Hindlimb muscle (tissue), 1 donor: Measurements from ENCODE around the gene FAM107B. TPM values are rescaled to one million over a fixed set of nuclear protein-coding genes. Genes with fewer than 3 reads are reported as not detected.
"Not testable (repeated sequence)": the region's sequence is repeated elsewhere in the genome, so short reads cannot be mapped to it uniquely, and the experiment has no call there.

Experiments
- DNase-seq: peaks from one replicate; pipeline ENCODE4 v3.0.0-alpha.2; 2013
- polyA plus RNA-seq: library from polyadenylated mRNA; unstranded; fragments of 120-200 nt; gene quantifications from one replicate; pipeline ENCODE4 v1.2.1, GENCODE V29; 2013; ENCODE audit not compliant: insufficient read length

Gene FAM107B
- polyA plus RNA-seq, 1 donor, result 20.3 TPM

DNA sequence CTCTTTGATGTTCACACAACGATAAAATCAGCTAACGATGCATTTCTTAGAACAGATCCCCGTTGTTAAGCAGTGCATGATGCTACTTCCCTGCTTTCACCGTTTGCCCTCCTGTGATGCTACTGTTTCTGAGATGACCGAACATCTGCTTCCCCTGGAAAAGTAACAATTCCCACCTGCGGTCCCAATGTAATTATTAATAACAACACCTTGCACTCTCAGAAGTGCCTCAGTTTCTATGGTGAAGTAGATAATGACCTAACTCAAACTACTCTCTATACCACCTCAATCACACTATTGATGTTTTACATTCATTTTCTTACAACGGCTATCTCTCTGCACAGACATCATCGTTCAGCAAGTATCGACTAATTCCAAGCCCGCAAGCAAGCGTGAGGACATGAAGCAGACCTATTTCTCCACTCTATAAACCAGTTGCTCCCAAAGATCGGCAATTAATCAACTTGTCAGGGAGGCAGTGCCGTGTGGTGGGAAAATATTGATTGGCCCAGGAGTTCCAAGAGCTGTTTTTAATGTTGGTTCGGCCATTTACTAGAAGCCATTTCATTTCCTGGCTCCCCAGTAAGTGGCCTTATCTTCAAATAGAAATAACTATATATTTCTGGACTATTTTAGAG, 42.7 kb downstream of the FAM107B start:
- DNase-seq, result no peak

GRCh38 chr10:14728346-14728745, 46.4 kb downstream of the FAM107B start:
- no peak for DNase-seq

DNA sequence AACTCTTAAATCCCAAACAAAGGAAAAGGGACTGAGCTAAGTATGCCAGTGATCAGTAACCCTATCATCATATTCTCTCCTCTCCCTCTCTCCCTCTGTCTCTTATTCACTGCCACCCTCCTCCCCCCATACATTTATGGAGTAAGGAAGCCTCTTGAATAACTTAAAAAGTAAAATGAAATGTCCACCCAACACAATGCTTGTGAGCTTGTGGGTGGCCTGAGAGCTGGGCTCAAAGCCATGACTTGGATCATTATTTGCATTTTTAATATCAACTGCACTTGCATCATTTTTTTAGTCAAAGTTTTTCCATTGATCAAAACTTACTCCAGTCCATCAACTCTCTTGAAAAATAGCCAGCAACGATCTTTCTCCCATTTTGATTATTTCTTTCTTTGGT, 46.8 kb downstream of the FAM107B start:
- DNase-seq, result peak; percentile 48

GRCh38 chr10:14727465-14727864, 47.2 kb downstream of the FAM107B start:
- DNase-seq, result no peak

GRCh38 chr10:14724931-14725330, 49.8 kb downstream of the FAM107B start:
- DNase-seq, result no peak

DNA sequence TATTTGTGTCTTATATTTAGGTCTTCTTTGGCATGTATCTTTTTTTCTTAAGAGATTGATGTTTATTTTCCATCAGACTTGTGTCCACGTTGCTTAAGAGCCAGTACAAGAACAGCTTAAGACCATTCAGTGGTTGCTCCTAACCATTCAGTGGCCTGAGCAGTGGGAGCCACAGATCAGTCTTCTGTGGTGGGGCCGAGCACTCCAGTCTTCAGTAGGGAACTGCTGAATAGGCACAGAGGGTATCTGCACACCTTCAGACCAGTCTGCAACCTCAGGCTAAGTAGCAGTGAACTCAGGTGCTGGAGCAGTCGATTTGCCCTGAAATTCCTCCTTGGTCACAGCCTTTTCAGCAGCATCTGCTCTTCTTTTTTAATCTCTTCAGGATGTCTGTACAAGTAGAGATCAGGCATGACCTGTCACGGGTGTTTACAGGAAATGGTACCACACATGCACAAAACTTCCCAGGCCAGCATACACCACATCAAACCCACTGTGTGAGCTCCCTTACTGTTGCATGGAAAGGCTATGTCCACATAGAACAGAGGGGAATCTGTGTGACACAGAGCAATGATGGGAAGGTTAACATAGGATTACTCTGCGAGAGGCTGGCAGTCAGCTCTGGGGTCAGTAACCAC, 51.5 kb downstream of the FAM107B start:
- DNase-seq, result no peak

DNA sequence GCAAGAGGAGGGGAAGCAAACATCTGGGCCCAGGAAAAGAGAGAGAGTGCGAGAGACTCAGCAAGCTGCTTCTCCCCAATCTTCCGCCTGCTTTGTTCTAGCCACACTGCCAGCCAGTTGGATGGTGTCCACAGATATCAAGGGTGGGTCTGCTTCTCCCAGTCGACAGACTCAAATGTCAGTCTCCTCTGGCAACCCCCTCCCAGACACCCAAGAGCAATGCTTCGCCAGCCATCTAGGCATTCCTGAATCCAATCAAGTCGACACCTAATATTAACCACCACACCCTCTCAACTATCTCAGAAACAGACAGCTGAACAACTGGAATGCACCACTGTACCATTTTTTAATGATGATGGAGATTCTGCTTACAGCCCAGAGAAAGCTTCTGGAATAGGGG, 57.1 kb downstream of the FAM107B start:
- no peak for DNase-seq

GRCh38 chr10:14712991-14713424, 61.7 kb downstream of the FAM107B start:
- DNase-seq, result no peak

- not testable (repeated sequence) for DNase-seq
Observed at GRCh38 chr10:14709344-14709743, 65.4 kb downstream of the FAM107B start.

GRCh38 chr10:14707481-14707880, 67.2 kb downstream of the FAM107B start:
- DNase-seq, result no peak

DNA sequence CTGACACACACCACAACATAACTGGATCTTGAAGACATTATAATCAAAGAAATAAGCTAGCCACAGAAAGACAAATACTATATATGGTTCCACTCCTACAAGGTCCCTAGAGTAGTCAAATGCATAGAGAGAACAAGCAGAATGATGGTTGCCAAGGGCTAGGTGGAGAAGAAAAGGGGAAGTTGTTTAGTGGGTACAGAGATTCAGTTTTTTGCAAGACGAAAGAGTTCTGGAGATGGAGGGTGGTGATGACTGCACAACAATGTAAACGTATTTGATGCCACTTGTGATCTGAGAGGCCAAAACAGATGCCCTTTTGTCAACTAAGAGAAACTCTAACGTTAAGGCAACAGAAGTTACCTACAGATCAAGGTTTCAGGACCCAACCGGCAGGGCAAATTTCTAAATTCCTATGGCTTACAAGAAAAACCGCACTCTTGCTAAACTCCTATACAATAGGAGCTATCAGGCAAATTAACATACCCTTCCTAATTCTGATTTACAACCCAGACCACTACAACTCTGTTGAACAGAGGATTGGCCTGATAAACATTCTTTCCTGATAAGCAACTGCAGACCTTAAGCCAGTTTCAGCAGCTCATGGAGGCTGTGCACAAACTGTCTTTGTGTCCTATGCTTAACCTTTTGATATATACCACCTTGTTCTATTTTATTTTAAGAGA, 69.0 kb downstream of the FAM107B start:
- DNase-seq, result no peak

- no peak for DNase-seq
Observed at GRCh38 chr10:14703631-14704001, 71.1 kb downstream of the FAM107B start.

DNA sequence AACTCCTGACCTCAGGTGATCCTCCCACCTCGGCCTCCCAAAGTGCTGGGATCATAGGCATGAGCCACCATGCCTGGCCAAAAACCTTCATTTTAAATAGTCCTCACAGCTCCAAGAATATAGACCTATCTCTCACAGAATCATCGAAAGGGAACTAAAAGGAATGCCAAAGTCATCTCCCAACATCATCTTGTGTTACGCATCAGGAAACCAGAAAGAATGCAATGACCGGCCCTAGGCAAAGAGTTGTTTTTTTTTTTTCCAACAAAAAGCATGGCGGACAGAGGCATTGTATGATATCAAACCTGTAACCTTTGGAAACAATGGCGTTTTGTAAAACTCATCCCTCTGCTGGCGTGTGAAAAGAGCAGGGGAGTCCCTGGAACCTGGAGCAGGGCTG, 73.2 kb downstream of the FAM107B start:
- no peak for DNase-seq

- no peak for DNase-seq
Observed at GRCh38 chr10:14700546-14700945, 74.2 kb downstream of the FAM107B start.

DNA sequence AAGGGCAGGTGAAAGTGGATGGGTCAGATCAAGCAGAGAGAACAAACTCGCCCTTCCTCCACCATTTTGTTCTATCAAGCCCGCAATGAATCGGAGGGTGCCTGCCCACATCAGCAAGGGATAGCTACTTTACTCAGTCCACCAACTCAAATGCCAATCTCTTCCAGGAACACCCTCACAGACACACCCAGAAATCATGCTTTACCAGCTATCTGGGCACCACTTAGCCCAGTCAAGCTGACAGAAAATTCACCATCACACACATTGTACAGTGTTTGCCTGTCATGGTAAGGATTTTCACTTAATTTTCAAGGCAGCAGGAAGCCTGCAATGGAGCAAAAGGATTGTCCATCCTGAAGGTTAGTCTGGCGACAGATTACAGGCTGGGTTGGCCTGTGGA, 75.2 kb downstream of the FAM107B start:
- DNase-seq, result no peak

DNA sequence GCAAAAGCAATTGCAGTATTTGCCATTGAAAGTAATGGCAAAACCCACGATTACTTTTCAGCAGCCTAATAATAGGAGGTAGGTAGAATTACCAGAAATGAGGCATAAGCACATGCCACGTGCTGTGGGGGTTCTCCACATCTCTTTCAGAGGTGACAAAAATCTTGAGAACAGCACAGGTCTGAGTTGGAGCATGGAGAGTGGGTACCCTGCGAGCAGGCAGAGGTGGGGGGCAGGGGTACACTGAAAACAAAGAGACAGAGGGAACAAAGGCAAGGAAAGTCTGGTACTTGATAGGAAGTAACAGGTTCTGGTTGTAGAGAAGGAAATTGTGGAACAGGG, 75.9 kb downstream of the FAM107B start:
- DNase-seq, result no peak

DNA sequence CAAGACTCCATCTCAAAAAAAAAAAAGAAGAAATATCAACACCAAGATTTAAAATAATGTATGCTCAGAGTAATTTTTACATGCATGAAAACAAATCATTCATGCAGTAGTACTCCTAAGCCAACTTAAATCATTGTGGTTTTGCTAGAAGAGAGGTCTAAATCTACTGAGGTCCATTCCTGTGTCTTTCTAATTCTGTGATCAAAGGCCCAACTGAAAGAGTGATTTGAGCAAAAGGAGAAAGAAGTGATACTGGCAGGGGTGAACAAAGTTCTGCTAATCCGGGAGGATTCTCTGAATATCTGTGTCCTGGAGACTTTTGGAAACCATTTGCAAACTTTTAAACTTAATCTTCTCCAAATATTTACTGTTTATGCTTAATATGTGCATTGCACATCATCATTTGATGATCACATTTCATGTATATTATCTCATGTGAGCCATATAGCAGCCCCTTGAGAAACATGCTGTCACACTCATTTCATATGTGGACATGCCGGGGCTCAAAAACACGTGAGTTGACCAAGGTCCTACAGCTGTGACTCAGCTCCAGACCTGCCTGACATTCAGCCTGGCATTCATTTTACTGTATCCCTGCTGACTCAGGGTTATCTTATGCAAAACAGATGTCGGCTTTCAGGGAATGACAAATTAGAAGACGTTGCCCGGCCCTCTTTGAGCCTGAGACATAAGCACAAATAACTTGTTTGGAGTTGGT, 76.4 kb downstream of the FAM107B start:
- DNase-seq, result no peak

DNA sequence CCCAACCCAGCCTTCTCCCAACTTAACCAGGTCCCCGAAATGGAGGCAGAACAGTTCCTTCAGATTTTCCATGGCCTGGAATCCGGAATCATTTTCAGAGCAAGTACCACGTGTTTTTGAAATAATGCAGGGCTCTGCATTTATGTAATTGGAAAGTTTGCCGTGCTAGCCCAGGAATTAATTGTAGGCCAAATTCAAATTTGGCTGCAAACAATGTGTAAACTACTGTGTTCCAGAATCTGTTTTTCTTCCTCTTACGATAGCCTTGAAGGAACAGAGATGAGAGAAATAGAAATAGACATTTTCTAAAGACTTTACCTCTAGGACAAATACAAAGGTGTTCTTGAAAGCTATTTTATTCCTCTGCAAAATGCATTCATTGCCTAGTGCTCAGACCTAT, 77.4 kb downstream of the FAM107B start:
- no peak for DNase-seq

DNA sequence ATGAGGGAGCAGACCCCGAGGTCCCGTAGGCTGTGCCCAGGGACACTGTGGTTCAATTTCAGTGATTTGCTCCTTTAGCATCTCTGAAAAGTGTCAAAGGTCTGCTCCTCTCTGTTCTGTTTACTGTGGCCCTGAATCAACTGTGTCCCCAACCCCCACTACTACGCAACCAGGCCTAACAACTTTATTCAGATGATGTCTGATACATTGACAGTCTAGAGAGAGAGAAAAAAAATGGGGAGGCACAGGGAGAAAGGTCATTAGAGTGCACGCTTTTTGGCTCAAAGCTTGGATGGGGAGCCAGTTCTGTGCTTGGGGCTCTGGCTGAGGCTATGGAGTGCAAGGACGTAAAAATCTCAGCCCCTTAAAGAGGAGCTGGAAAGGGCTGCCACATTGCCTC, 77.9 kb downstream of the FAM107B start:
- DNase-seq, result no peak

DNA sequence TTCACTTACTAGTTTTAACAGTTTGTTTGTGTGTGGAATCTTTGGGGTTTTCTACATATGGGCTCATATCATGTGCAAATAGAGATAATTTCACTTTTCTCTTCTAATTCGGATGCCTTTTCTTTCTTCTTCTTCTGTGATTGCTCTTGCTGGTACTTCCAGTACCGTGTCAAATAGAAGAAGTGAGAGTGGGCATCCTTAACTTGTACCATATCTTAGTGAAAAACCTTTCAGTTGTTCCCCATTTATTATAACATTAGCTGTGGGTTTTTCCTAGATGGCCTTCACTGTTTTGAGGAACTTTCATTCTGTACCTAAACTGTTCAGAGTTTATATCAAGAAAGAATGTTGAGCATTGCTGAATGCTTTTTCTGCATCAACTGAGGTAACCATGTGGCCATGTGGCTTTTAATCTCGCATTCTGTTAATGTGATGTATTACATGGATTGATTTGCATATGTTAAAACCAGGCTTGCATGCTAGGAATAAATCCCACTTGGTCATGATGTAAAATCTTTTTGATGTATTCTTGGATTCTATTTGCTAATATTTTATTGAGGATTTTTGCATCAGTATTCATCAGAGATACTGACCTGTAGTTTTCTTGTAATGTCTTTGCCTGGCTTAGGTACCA, 78.7 kb downstream of the FAM107B start:
- DNase-seq, result no peak

- no peak for DNase-seq
Observed at GRCh38 chr10:14693891-14694290, 80.8 kb downstream of the FAM107B start.

GRCh38 chr10:14692344-14693076, 82.2 kb downstream of the FAM107B start:
- no peak for DNase-seq
